ENCODE measurements around the gene OR2G2. TPM values are rescaled to one million over a fixed set of nuclear protein-coding genes. Genes with fewer than 3 reads are reported as not detected.

Gene OR2G2
- total RNA-seq, 1 donor from 2014 or later, result not detected

- Mint-ChIP-seq H3K36me3 (no peaks in the 10 kb centered on the region), H3K27ac (no peak overlapping the region), H3K9me3 (peaks cover 2% of the 10 kb centered on the region), H3K27me3 (ENCODE audit: insufficient read depth, low read depth) (peaks cover 2% of the 10 kb centered on the region), H3K4me3 (no peak overlapping the region), H3K4me1 (no peaks in the 10 kb centered on the region)
- Histone ChIP-seq H3K27me3 (no peaks in the 10 kb centered on the region), H4K20me1 (ENCODE audit: low read depth) (no peaks in the 10 kb centered on the region), H2AFZ (replicated peaks) (no peak overlapping the region), H3K36me3 (no peaks in the 10 kb centered on the region), H3K4me2 (no peak overlapping the region), H3K79me2 (ENCODE audit: low read depth) (no peaks in the 10 kb centered on the region), H3K4me3 (no peak overlapping the region), H3K27ac (no peak overlapping the region), H3K9me3 (ENCODE audit: low read depth) (no peaks in the 10 kb centered on the region), H3K9ac (no peak overlapping the region), H3K4me1 (no peaks in the 10 kb centered on the region), H3F3A (ENCODE audit: low read depth) (no peaks in the 10 kb centered on the region)
- TF ChIP-seq EZH2 (IDR thresholded peaks at IDR 0.05), result no peak
- TF ChIP-seq EZH2phosphoT487 (IDR thresholded peaks at IDR 0.05), result no peak
- no peak for TF ChIP-seq CTCF (IDR thresholded peaks at IDR 0.05)
- no peak for DNase-seq (ENCODE audit: low spot score)
Measured at GRCh38 chr1:247614625-247615024, 26.5 kb downstream of the OR2G2 start.

- Mint-ChIP-seq H3K9me3 (peaks cover 16% of the 10 kb centered on the region), H3K27me3 (ENCODE audit: insufficient read depth, low read depth) (no peaks in the 10 kb centered on the region), H3K27ac (no peak overlapping the region), H3K36me3 (no peaks in the 10 kb centered on the region), H3K4me1 (no peaks in the 10 kb centered on the region), H3K4me3 (no peak overlapping the region)
- Histone ChIP-seq H4K20me1 (ENCODE audit: low read depth) (no peaks in the 10 kb centered on the region), H3K4me1 (no peaks in the 10 kb centered on the region), H3K4me3 (no peak overlapping the region), H3K36me3 (no peaks in the 10 kb centered on the region), H3F3A (ENCODE audit: low read depth) (no peaks in the 10 kb centered on the region), H3K79me2 (ENCODE audit: low read depth) (no peaks in the 10 kb centered on the region), H3K27me3 (no peaks in the 10 kb centered on the region), H3K4me2 (no peak overlapping the region), H3K9me3 (ENCODE audit: low read depth) (no peaks in the 10 kb centered on the region), H3K9ac (no peak overlapping the region), H3K27ac (no peak overlapping the region), H2AFZ (replicated peaks) (no peak overlapping the region)
- TF ChIP-seq CTCF (IDR thresholded peaks at IDR 0.05) (no peak), EZH2 (IDR thresholded peaks at IDR 0.05) (no peak), EZH2phosphoT487 (IDR thresholded peaks at IDR 0.05) (no peak)
- DNase-seq (ENCODE audit: low spot score), result no peak
Measured at GRCh38 chr1:247627951-247628350, 39.8 kb downstream of the OR2G2 start.

- no peak overlapping the region for H3K27ac Mint-ChIP-seq
- no peak for DNase-seq (ENCODE audit: low spot score)
- H3K4me1 Mint-ChIP-seq, result peaks cover 3% of the 10 kb centered on the region
- H3K9me3 ChIP-seq (ENCODE audit: low read depth), result no peaks in the 10 kb centered on the region
- no peaks in the 10 kb centered on the region for H3K36me3 ChIP-seq
- H2AFZ ChIP-seq (replicated peaks), result no peak overlapping the region
- TF ChIP-seq EZH2 (IDR thresholded peaks at IDR 0.05) (no peak), CTCF (IDR thresholded peaks at IDR 0.05) (no peak), EZH2phosphoT487 (IDR thresholded peaks at IDR 0.05) (no peak)
- H3K4me1 ChIP-seq, result no peaks in the 10 kb centered on the region
- no peaks in the 10 kb centered on the region for H3K79me2 ChIP-seq (ENCODE audit: low read depth)
- no peak overlapping the region for H3K27ac ChIP-seq
- no peaks in the 10 kb centered on the region for H4K20me1 ChIP-seq (ENCODE audit: low read depth)
- no peak overlapping the region for H3K4me3 ChIP-seq
- H3K9me3 Mint-ChIP-seq, result peaks cover 22% of the 10 kb centered on the region
- no peaks in the 10 kb centered on the region for H3F3A ChIP-seq (ENCODE audit: low read depth)
- no peaks in the 10 kb centered on the region for H3K36me3 Mint-ChIP-seq
- H3K27me3 ChIP-seq, result peaks cover 15% of the 10 kb centered on the region
- peaks cover 6% of the 10 kb centered on the region for H3K27me3 Mint-ChIP-seq (ENCODE audit: insufficient read depth, low read depth)
- H3K4me3 Mint-ChIP-seq, result no peak overlapping the region
- H3K9ac ChIP-seq, result no peak overlapping the region
- H3K4me2 ChIP-seq, result no peak overlapping the region
Measured at GRCh38 chr1:247638011-247638410, 49.9 kb downstream of the OR2G2 start.
